ENCODE results near the gene FTO.

- no peak for TF ChIP-seq POLR2A (IDR thresholded peaks at IDR 0.05)
- TF ChIP-seq CTCF (IDR thresholded peaks at IDR 0.05) = no peak
Measured at GRCh38 chr16:53948326-53948725, 244.4 kb downstream of the FTO start.
